Cardiac muscle cell (in vitro differentiated cells and primary cell): ENCODE measurements around the gene AGPAT2. TPM values are rescaled to one million over a fixed set of nuclear protein-coding genes. Genes with fewer than 3 reads are reported as not detected.

ENCODE experiments used
- DNase-seq, 2 donors: peaks; one replicate each; pipeline versions ENCODE4 v3.0.0 to v3.0.0-alpha.2; 2010 to 2017; ENCODE audit warnings: low read depth in 1 of 2, low spot score in 1 of 2
- H3K27ac ChIP-seq: fragments of 200-600 bp; sonication (generic); 2 replicates; pipeline ENCODE4 v1.5.1; 2016
- H3K27me3 ChIP-seq: fragments of 200-600 bp; sonication (generic); 2 replicates; pipeline ENCODE4 v1.6.0; 2016; ENCODE audit warnings: control low read depth
- H3K36me3 ChIP-seq: fragments of 200-600 bp; sonication (generic); 2 replicates; pipeline ENCODE4 v1.5.1; 2016; ENCODE audit warnings: control low read depth
- H3K4me1 ChIP-seq: fragments of 200-600 bp; sonication (generic); 2 replicates; pipeline ENCODE4 v1.8.1; 2017; ENCODE audit warnings: low read depth, mild to moderate bottlenecking, mixed run types
- H3K4me3 ChIP-seq: fragments of 200-600 bp; sonication (generic); 2 replicates; pipeline ENCODE4 v1.5.1; 2016; ENCODE audit warnings: mild to moderate bottlenecking
- H3K9me3 ChIP-seq: fragments of 200-600 bp; sonication (generic); 2 replicates; pipeline ENCODE4 v1.5.1; 2017; ENCODE audit warnings: low read depth, mild to moderate bottlenecking, control low read depth
- polyA plus RNA-seq: library from polyadenylated mRNA; unstranded; fragments of >200 nt; fragmentation: Nextera tagmentation; extraction: Ambion mirVana; gene quantifications from 2 replicates; pipeline ENCODE4 v1.2.1, GENCODE V29; 2016
- total RNA-seq: library from RNA; depleted of rRNA; stranded (reverse); fragments of >200 nt; gene quantifications from 2 replicates; pipeline ENCODE4 v1.2.3, GENCODE V29; 2016
- TF ChIP-seq, protein P1 (sequence below): IDR thresholded peaks from 2 replicates; pipeline ENCODE4 v1.5.1; 2012; ENCODE audit warnings: low read depth, mild to moderate bottlenecking, low read length

The AGPAT2 gene
- total and polyA plus RNA-seq, 2 experiments from 2014 or later, result 72.5 to 103 TPM

DNA sequence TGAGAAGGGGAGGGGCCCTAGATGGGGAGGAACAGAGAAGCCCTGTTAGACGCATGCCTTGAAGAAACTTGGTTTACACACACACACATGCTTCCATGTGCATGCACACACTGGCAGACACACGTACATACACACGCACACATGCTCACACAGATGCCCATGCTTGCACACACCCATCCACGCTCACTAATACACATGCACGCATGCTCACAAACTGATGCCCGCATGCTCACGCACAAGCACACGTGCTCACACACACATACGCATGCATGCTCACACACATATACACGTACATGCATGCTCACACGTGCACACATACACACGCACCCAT, 56.6 kb downstream of the AGPAT2 start:
- TF ChIP-seq, protein P1, sequence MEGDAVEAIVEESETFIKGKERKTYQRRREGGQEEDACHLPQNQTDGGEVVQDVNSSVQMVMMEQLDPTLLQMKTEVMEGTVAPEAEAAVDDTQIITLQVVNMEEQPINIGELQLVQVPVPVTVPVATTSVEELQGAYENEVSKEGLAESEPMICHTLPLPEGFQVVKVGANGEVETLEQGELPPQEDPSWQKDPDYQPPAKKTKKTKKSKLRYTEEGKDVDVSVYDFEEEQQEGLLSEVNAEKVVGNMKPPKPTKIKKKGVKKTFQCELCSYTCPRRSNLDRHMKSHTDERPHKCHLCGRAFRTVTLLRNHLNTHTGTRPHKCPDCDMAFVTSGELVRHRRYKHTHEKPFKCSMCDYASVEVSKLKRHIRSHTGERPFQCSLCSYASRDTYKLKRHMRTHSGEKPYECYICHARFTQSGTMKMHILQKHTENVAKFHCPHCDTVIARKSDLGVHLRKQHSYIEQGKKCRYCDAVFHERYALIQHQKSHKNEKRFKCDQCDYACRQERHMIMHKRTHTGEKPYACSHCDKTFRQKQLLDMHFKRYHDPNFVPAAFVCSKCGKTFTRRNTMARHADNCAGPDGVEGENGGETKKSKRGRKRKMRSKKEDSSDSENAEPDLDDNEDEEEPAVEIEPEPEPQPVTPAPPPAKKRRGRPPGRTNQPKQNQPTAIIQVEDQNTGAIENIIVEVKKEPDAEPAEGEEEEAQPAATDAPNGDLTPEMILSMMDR, result no peak
- H3K4me3 ChIP-seq, result no peak overlapping the region
- no peaks in the 10 kb centered on the region for H3K9me3 ChIP-seq
- peaks cover 20% of the 10 kb centered on the region for H3K4me1 ChIP-seq
- no peak overlapping the region for H3K27ac ChIP-seq
- no peaks in the 10 kb centered on the region for H3K36me3 ChIP-seq
- no peak for DNase-seq
- no peaks in the 10 kb centered on the region for H3K27me3 ChIP-seq

DNA sequence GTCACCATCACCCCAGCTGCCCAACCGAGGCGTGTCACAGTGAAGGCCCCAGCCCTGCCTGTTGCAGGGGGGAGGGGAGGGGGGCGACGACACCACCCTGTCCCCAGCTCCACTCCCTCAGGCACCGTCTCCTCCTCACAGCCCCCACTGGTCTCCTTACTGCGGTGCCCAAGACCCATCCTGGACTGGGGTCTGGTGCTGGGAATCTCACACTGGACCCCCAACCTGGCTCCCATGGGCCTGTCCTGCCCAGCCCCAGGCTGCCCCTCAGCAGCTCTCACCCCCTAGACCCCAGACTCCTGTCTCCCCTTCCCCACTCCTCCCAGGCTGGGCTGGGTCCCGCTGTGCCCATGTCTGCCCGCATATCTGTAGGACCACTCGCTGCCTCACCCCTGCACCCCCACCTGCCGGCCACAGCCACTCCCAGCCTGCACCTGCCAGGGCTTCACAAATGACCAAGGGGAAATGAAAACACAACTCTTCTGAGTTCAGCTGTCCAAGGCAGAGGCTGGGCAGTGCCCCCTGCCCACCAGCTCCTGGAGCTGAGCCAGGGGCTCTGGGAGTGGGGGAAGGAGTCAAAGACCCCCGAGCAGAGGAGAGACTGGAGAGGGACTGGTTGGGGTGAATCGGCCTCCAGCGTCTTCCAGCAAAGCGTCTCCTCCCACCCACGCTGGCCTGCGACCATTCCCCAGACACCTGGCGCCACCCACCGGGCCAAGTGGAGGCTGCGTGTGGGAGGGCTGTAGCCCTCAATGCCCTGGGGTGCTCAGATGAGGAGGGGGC, 57.2 kb downstream of the AGPAT2 start:
- peak; percentile 65 to 80 for DNase-seq
- H3K4me1 ChIP-seq, result peaks cover 21% of the 10 kb centered on the region
- TF ChIP-seq, protein P1, result peak; percentile 70

DNA sequence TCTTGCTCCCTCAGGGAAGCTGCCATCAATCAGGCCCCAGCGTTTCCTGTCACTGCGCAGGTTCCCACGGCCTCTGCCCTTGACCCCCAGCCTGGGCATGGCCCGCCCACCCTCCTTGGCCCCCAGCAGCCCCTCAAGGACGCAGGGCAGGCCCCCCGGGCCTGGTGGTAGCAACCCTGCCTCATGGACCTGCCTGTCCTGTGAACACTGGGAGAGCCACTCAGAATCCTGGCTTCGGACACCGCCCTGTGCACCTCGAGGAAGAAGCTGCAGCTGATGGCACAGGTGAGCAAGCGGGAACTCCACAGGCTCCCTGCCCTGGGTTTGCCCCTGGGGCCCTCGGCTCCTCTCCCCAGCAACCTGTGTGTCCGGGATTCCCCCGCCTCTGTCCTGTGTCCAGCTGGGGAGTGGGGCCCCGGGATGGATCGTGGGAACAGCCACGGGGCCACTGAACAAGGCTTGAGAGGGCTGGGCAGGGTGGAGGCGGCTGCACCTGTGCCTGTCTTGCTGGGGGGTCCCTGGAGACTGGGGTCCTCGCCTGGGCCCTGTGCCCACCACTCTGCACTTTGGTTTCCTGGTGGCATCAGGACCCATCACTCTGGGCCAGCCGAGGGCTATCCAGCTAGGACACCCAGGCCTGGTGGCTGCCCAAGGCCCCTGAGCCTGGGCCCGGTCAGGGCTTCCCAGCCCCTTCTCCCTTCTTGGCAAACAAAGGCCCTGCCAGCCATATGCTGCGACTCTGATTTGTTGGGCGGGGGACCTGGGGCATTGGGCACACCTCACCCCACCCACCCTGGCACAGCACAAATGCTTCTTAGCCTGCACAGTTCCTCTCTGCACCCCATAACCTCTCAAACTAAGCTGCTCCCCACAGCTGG, 58.0 kb downstream of the AGPAT2 start:
- Histone ChIP-seq H3K4me1 (peaks cover 24% of the 10 kb centered on the region), H3K36me3 (no peaks in the 10 kb centered on the region), H3K27me3 (no peaks in the 10 kb centered on the region), H3K9me3 (no peaks in the 10 kb centered on the region), H3K4me3 (no peak overlapping the region), H3K27ac (no peak overlapping the region)
- TF ChIP-seq, protein P1, result no peak
- no peak for DNase-seq

More for the DNA sequence above, 57.2 kb downstream of the AGPAT2 start:
- Histone ChIP-seq H3K4me3 (no peak overlapping the region), H3K27ac (no peak overlapping the region), H3K36me3 (no peaks in the 10 kb centered on the region), H3K27me3 (no peaks in the 10 kb centered on the region), H3K9me3 (no peaks in the 10 kb centered on the region)

DNA sequence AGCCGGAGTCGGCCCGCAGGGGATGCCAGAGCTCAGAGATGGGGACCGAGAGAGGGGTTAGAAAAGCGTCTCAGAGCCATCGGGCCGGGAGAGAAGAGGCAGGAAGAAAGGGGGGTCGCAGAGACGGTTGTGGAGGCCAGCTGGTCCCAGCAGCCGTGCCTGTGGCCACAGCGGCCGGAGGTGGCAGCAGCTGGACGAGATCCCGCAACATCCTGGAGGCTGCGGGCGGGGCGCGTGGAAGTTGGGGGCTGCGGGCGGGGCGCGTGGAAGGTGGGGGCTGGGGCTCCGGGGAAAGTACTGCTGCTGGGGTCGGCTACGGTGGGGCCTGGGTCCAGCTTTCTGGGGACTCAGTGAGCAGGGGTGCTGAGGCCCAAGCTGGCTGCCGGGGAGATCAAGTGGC, 59.0 kb downstream of the AGPAT2 start:
- no peak overlapping the region for H3K4me3 ChIP-seq
- DNase-seq, result no peak
- H3K4me1 ChIP-seq, result peaks cover 24% of the 10 kb centered on the region
- TF ChIP-seq, protein P1, result no peak
- H3K27ac ChIP-seq, result no peak overlapping the region
- no peaks in the 10 kb centered on the region for H3K36me3 ChIP-seq
- H3K27me3 ChIP-seq, result no peaks in the 10 kb centered on the region
- H3K9me3 ChIP-seq, result no peaks in the 10 kb centered on the region

DNA sequence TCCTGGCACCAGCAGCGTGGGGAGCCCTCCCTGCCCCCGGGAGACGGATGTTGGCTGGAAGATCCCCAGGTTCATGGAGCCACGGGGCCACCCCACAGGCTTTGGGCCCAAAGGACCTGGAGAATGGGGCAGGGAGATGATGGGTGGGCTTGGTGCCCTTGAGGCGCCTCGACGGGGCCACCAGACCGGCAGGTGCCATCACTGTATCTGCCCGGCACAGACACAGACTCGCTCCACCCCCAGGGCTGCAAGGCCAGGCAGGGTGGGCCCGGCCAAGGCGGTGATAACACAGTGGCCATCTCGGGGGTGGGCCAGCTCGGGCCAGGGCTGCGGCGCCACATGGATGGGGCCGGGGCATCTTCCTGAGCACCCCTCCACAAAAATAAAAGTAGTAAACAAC, 59.6 kb downstream of the AGPAT2 start:
- H3K27ac ChIP-seq, result peak overlapping the region; percentile 83
- TF ChIP-seq, protein P1, result no peak
- H3K27me3 ChIP-seq, result no peaks in the 10 kb centered on the region
- H3K36me3 ChIP-seq, result no peaks in the 10 kb centered on the region
- H3K4me1 ChIP-seq, result peaks cover 24% of the 10 kb centered on the region
- no peaks in the 10 kb centered on the region for H3K9me3 ChIP-seq
- no peak for DNase-seq
- H3K4me3 ChIP-seq, result no peak overlapping the region
